Activated T-helper 1 cell treated with anti-CD3 and anti-CD28 coated beads, Interleukin-12 subunit alpha, Interleukin-12 subunit beta, Interleukin-2, Interleukin-4 antibody, amounts not matched to agents 30 ng/mL and 10 ng/mL and 1 ng/mL, durations not matched to agents 14 hours and 24 hours and 36 hours (primary cell): ENCODE data around the gene GPR12. TPM values are rescaled to one million over a fixed set of nuclear protein-coding genes. Genes with fewer than 3 reads are reported as not detected.
A peak's percentile ranks its signal among the peaks of the same experiment; 100 is the strongest.

Source experiments
- DNase-seq: peaks from one replicate; pipeline ENCODE4 v3.0.0; 2021; ENCODE audit warnings: low spot score
- H3K27ac Mint-ChIP-seq: one replicate; pipeline ENCODE4 v1.8.0; 2021; ENCODE audit warnings: mild to moderate bottlenecking, mixed read lengths
- H3K27me3 Mint-ChIP-seq: one replicate; pipeline ENCODE4 v1.8.0; 2022; ENCODE audit warnings: mild to moderate bottlenecking, moderate library complexity, mixed read lengths; ENCODE audit not compliant: insufficient read depth
- H3K36me3 Mint-ChIP-seq: one replicate; pipeline ENCODE4 v1.8.0; 2021; ENCODE audit warnings: low read depth, mixed read lengths
- H3K4me1 Mint-ChIP-seq: one replicate; pipeline ENCODE4 v1.8.0; 2021; ENCODE audit warnings: low read depth, mixed read lengths
- H3K4me3 Mint-ChIP-seq: one replicate; pipeline ENCODE4 v1.8.0; 2021; ENCODE audit warnings: mild to moderate bottlenecking, moderate library complexity, mixed read lengths
- H3K9me3 Mint-ChIP-seq: one replicate; pipeline ENCODE4 v1.8.0; 2021; ENCODE audit warnings: mixed read lengths
- intact Hi-C: fragments of 100-400 bp; cut with micrococcal nuclease; formaldehyde crosslinking; loops from one replicate; pipeline ENCODE4 v1.15.1; 2024
- total RNA-seq: library from RNA; stranded (reverse); gene quantifications from 2 replicates; pipeline ENCODE4 v1.2.3, GENCODE V29; 2022

GPR12 gene
- total RNA-seq, 1 donor from 2014 or later: not detected

DNA sequence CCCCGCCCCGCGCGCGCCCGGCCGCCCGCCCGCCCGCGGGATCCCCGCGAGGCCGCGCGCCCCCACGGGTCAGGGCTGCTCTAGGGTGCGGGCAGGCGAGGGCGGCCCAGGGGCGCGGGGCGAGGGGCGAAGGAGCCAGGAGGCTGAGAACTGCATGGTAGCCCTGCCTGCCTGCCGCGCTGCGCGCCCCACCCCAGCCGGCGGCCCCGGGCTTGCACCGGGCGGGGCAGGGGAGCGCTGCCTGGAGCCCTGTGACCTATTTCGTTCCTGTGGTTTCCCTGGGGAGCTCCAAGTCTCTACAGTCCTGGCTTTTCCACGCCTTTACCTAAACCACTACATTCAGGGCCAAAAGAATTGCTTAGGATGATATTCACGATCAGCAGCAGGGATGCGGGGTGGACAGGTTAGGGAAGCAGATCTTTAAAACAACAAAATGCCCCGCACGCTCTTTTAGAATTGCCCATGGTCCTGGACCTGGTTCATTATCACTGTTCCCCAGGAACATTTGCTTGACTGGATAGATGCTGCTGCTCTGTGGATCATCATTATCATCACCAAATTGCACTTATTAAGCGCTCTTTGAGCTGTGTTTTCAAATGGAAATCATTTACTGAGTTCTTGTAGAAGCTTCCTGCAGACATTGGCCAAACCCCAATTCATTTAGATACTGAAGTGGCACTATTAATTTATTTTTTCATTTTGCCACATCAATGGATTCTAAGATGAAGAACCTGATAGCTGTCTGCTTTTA lies 421 bp upstream of the GPR12 start:
- H3K4me1 Mint-ChIP-seq: no peaks in the 10 kb centered on the region
- peaks cover 51% of the 10 kb centered on the region for H3K27me3 Mint-ChIP-seq
- H3K36me3 Mint-ChIP-seq: no peaks in the 10 kb centered on the region
- H3K27ac Mint-ChIP-seq: no peak overlapping the region
- H3K4me3 Mint-ChIP-seq: no peak overlapping the region
- no peaks in the 10 kb centered on the region for H3K9me3 Mint-ChIP-seq
- no peak for DNase-seq
- intact Hi-C loops: no loop called here

GRCh38 chr13:26759249-26759906 lies 1.2 kb downstream of the GPR12 start:
- no peaks in the 10 kb centered on the region for H3K36me3 Mint-ChIP-seq
- no peaks in the 10 kb centered on the region for H3K9me3 Mint-ChIP-seq
- H3K4me3 Mint-ChIP-seq: peak overlapping the region; percentile 16
- H3K27ac Mint-ChIP-seq: no peak overlapping the region
- no peaks in the 10 kb centered on the region for H3K4me1 Mint-ChIP-seq
- intact Hi-C loops: no loop called here
- H3K27me3 Mint-ChIP-seq: peaks cover 50% of the 10 kb centered on the region
- no peak for DNase-seq

DNA sequence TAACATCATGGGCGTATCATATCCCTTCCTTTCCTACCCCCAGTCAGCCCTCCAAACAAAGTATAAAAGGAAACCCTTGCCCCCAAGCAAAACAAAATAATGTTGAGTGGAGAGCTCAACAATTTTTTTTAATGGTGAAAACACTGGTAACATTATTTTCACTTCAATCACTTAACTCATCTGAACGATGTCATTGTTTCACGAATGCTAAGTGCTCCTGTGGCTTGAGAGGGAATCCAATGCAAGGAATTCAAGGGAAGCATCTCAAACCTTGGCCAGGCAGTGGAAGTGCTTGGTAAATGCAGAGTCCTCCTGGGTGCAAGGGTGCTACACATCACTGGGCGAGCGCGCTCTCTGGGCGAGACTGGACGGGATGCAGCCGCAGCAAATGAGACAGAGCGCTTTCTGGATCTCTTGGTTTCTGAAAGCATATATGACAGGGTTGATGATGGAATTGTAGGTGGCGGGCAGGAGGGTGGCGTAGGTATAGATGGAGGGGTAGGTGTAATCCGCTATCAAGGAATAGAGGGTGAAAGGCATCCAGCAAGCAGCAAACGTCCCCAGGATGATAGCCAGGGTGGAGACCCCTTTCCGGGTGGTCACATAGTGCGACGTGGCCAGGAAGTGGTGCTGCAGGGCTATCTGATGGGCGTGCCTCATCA lies 2.0 kb downstream of the GPR12 start:
- H3K4me3 Mint-ChIP-seq: no peak overlapping the region
- no peaks in the 10 kb centered on the region for H3K4me1 Mint-ChIP-seq
- H3K9me3 Mint-ChIP-seq: no peaks in the 10 kb centered on the region
- no peak for DNase-seq
- peaks cover 43% of the 10 kb centered on the region for H3K27me3 Mint-ChIP-seq
- H3K27ac Mint-ChIP-seq: no peak overlapping the region
- no peaks in the 10 kb centered on the region for H3K36me3 Mint-ChIP-seq
- intact Hi-C loops: no loop called here

DNA sequence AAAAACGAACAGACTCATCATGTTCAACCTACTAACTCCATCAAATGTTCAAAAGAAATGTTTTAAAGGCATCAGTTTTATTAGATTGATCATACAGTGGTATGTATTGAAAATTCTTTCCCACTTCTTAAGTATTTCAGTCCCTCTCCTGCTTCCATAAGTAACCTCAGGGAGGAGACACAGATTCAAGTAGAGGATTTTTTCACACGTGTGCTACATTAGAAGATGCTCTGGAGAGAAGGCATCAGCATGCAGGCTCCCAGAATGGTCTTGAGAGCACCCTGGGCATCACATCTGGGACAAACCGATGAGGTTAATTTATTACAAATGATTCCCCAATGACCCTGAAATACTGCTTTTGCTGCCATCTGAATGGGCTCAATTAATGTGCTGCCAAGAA lies 3.6 kb downstream of the GPR12 start:
- H3K4me1 Mint-ChIP-seq: no peaks in the 10 kb centered on the region
- DNase-seq: no peak
- H3K27me3 Mint-ChIP-seq: peaks cover 28% of the 10 kb centered on the region
- no peak overlapping the region for H3K27ac Mint-ChIP-seq
- intact Hi-C loops: no loop called here
- H3K4me3 Mint-ChIP-seq: no peak overlapping the region
- H3K36me3 Mint-ChIP-seq: no peaks in the 10 kb centered on the region
- H3K9me3 Mint-ChIP-seq: no peaks in the 10 kb centered on the region

DNA sequence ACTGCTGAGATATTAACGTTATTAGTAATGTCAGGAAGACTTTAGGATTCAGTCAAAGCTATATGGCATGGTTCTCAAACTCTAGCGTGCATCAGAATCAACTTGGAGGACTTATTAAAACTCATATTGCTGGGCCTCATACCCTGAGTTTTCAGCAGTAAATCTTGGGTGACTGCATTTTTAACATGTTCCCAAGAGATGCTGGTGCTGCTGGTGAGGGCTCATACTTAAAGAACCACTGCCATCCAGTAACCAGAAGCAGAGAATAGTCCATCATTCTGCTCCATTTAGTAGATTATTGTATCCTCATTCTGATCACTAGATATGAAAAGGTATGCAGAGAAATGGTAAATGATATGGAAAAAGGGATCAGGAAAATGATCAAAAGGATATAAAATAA lies 7.9 kb downstream of the GPR12 start:
- H3K4me1 Mint-ChIP-seq: no peaks in the 10 kb centered on the region
- no peaks in the 10 kb centered on the region for H3K9me3 Mint-ChIP-seq
- H3K4me3 Mint-ChIP-seq: no peak overlapping the region
- peaks cover 6% of the 10 kb centered on the region for H3K27me3 Mint-ChIP-seq
- no peak overlapping the region for H3K27ac Mint-ChIP-seq
- intact Hi-C loops: no loop called here
- DNase-seq: no peak
- H3K36me3 Mint-ChIP-seq: no peaks in the 10 kb centered on the region

DNA sequence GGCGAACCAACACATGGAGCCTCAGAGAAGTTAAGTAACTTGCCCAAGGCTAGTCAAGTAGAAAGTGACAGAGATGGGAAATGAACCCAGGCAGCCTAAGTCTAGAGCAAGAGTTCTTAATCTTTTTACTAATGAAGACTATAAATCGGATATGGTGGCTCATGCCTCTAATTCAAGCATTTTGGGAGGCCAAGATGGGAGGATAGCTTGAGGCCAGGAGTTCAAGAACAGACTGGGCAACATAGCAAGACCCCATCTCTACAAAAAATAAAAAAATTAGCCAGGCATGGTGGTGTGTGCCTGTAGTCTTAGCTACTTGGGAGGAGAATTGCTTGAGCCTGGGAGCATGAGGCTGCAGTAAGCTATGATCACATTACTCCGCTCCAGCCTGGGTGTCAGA lies 10.7 kb downstream of the GPR12 start:
- no peak for DNase-seq
- no peak overlapping the region for H3K4me3 Mint-ChIP-seq
- H3K4me1 Mint-ChIP-seq: no peaks in the 10 kb centered on the region
- H3K27ac Mint-ChIP-seq: no peak overlapping the region
- H3K27me3 Mint-ChIP-seq: peaks cover 13% of the 10 kb centered on the region
- no peaks in the 10 kb centered on the region for H3K36me3 Mint-ChIP-seq
- intact Hi-C loops: no loop called here
- H3K9me3 Mint-ChIP-seq: no peaks in the 10 kb centered on the region

- Mint-ChIP-seq H3K4me1 (no peaks in the 10 kb centered on the region), H3K36me3 (no peaks in the 10 kb centered on the region), H3K4me3 (no peak overlapping the region), H3K9me3 (no peaks in the 10 kb centered on the region), H3K27me3 (peaks cover 19% of the 10 kb centered on the region), H3K27ac (no peak overlapping the region)
- intact Hi-C loops: no loop called here
- DNase-seq: no peak
Measured at GRCh38 chr13:26749285-26749684, 11.3 kb downstream of the GPR12 start.

DNA sequence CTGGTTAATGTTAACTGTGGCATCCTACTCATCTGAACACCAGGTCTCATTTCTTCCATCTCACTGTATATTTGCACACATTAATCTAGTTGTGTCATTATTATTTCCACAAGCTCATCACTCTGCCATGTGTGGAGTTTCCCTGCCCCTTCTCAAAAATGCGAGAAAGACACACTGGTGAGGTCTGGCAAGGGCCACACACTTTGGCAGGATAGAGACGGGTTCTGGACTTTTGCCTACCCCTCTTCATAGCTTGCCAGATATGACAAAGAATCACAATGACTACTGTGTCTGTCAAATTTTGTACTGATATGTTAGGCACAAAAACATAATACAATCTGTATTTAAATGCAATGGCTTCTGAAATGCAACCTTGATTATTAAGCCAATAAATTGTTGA lies 12.9 kb downstream of the GPR12 start:
- Mint-ChIP-seq H3K4me1 (no peaks in the 10 kb centered on the region), H3K4me3 (no peak overlapping the region), H3K27ac (no peak overlapping the region), H3K9me3 (no peaks in the 10 kb centered on the region), H3K36me3 (no peaks in the 10 kb centered on the region), H3K27me3 (peaks cover 23% of the 10 kb centered on the region)
- no peak for DNase-seq
- intact Hi-C loops: no loop called here

GRCh38 chr13:26743971-26744370 lies 16.6 kb downstream of the GPR12 start:
- intact Hi-C loops: no loop called here
- Mint-ChIP-seq H3K4me3 (no peak overlapping the region), H3K27ac (no peak overlapping the region), H3K27me3 (peaks cover 17% of the 10 kb centered on the region), H3K9me3 (peaks cover 10% of the 10 kb centered on the region), H3K36me3 (no peaks in the 10 kb centered on the region), H3K4me1 (no peaks in the 10 kb centered on the region)
- no peak for DNase-seq

DNA sequence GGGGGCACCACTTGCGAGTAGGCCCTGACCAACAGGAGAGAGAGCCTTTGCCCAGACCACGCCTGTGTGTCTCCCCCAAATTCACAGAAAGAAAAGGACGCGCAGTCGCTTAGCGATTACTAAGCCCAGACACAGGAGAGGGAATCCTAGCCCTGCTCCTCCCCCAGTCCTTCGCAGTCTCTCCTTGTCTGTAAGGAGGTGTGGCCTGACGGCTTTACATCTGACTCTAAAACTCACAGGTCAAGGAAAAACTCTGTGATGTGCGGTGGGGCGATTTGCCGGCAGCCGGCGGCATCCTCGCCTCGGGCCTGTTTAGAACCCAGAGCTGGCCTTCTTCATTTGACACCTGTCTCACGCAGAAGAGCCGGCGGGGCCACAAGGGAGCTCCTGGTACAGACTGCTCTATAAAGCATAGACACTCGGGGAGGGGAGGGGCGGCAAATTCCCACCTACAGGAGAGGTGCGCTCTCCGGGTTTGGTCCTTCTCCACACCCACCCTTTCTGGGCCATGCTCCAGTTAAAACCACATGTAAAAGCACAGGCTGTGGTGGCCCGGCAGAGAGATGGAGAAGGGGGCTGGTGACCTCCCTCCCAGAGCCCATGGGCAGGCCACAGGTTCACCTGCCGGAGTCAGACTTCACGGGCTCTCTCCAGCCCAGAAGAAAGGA lies 17.8 kb downstream of the GPR12 start:
- no peak overlapping the region for H3K4me3 Mint-ChIP-seq
- no peak overlapping the region for H3K27ac Mint-ChIP-seq
- no peak for DNase-seq
- intact Hi-C loops: no loop called here
- H3K36me3 Mint-ChIP-seq: no peaks in the 10 kb centered on the region
- peaks cover 20% of the 10 kb centered on the region for H3K9me3 Mint-ChIP-seq
- no peaks in the 10 kb centered on the region for H3K4me1 Mint-ChIP-seq
- H3K27me3 Mint-ChIP-seq: peaks cover 17% of the 10 kb centered on the region

GRCh38 chr13:26735677-26736076 lies 24.9 kb downstream of the GPR12 start:
- peaks cover 2% of the 10 kb centered on the region for H3K27me3 Mint-ChIP-seq
- no peak overlapping the region for H3K27ac Mint-ChIP-seq
- no peak overlapping the region for H3K4me3 Mint-ChIP-seq
- peaks cover 26% of the 10 kb centered on the region for H3K9me3 Mint-ChIP-seq
- DNase-seq: no peak
- intact Hi-C loops: no loop called here
- no peaks in the 10 kb centered on the region for H3K4me1 Mint-ChIP-seq
- no peaks in the 10 kb centered on the region for H3K36me3 Mint-ChIP-seq

- Mint-ChIP-seq H3K9me3 (no peaks in the 10 kb centered on the region), H3K4me1 (no peaks in the 10 kb centered on the region), H3K27ac (no peak overlapping the region), H3K4me3 (no peak overlapping the region), H3K36me3 (no peaks in the 10 kb centered on the region), H3K27me3 (no peaks in the 10 kb centered on the region)
- intact Hi-C loops: no loop called here
- DNase-seq: no peak
Measured at GRCh38 chr13:26727633-26728032, 33.0 kb downstream of the GPR12 start.

GRCh38 chr13:26727122-26727521 lies 33.5 kb downstream of the GPR12 start:
- no peaks in the 10 kb centered on the region for H3K27me3 Mint-ChIP-seq
- H3K36me3 Mint-ChIP-seq: no peaks in the 10 kb centered on the region
- H3K4me1 Mint-ChIP-seq: no peaks in the 10 kb centered on the region
- H3K9me3 Mint-ChIP-seq: no peaks in the 10 kb centered on the region
- no peak overlapping the region for H3K27ac Mint-ChIP-seq
- intact Hi-C loops: no loop called here
- no peak for DNase-seq
- no peak overlapping the region for H3K4me3 Mint-ChIP-seq
